GM10266 (cell line): ENCODE results near the gene PMM2.

Experiments
- DNase-seq: peaks from one replicate; pipeline ENCODE4 v3.0.0; 2012; ENCODE audit errors: extremely low spot score
- CTCF ChIP-seq: IDR thresholded peaks from 2 replicates; pipeline ENCODE4 v1.5.1; 2012; ENCODE audit warnings: mild to moderate bottlenecking, low read depth; ENCODE audit not compliant: control insufficient read depth, insufficient read depth; ENCODE audit errors: missing control alignments

The PMM2 gene

GRCh38 chr16:8859913-8860881, 62.6 kb downstream of the PMM2 start:
- DNase-seq = no peak
- TF ChIP-seq CTCF = no peak

- DNase-seq = no peak
- no peak for TF ChIP-seq CTCF
These were observed 64.1 kb downstream of the PMM2 start for GRCh38 chr16:8861563-8862308.

GRCh38 chr16:8862309-8863130, 64.9 kb downstream of the PMM2 start:
- DNase-seq = no peak
- TF ChIP-seq CTCF = no peak

GRCh38 chr16:8863594-8864424, 66.2 kb downstream of the PMM2 start:
- TF ChIP-seq CTCF = no peak
- no peak for DNase-seq

GRCh38 chr16:8864480-8865110, 67.0 kb downstream of the PMM2 start:
- no peak for DNase-seq
- no peak for TF ChIP-seq CTCF

- DNase-seq = no peak
- TF ChIP-seq CTCF = no peak
These were observed 67.7 kb downstream of the PMM2 start for GRCh38 chr16:8865145-8865882.
